Islet of Langerhans (tissue), 1 donor: Measurements from ENCODE around the gene RASGRF1.
"Not testable (repeated sequence)": the region's sequence is repeated elsewhere in the genome, so short reads cannot be mapped to it uniquely, and the experiment has no call there.

ENCODE experiments used
- FAIRE-seq: peaks from one replicate; lab custom pipeline; 2011; peaks lifted over from hg19 to GRCh38; lab: Jason Lieb, UNC

Gene RASGRF1

DNA sequence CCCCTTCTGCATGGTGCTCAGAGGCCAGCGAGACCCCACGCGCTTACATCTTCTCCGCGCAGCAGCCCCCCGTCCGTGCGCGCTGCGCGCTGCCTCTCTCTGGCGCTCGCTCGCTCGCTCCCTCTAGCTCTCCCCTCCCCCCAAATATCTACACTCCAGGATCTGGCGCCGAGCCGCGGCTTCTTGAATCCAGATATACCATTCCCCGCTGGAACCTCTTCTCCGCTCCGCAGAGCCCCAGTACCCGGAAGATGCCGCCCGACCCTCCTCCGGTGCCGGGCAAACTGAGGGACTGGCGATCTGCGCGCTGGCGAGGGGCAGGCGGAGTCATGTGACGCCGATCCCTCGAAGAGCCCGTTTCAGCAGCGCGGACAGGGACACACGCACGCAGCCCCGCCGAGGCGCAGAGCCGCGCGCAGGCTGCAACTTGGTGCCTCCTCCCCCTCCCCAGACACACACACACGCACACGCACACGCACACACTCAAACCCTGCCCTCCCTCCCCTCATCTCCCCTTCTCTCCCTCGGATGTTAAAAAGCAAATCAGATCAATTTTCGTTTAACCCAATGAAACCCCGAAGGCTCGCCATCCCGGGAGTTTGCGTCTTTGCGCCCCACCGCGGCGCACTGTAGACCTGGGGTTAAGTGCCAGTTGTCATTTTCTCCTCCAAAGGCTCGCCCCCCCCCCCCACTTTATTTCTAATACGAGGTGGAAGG, at the start of gene RASGRF1:
TSS of gene RASGRF1 (minus strand) at position 294 of the 717 bp plus-strand sequence. CDS start at position 12, 282 bp downstream.
- no peak for FAIRE-seq

DNA sequence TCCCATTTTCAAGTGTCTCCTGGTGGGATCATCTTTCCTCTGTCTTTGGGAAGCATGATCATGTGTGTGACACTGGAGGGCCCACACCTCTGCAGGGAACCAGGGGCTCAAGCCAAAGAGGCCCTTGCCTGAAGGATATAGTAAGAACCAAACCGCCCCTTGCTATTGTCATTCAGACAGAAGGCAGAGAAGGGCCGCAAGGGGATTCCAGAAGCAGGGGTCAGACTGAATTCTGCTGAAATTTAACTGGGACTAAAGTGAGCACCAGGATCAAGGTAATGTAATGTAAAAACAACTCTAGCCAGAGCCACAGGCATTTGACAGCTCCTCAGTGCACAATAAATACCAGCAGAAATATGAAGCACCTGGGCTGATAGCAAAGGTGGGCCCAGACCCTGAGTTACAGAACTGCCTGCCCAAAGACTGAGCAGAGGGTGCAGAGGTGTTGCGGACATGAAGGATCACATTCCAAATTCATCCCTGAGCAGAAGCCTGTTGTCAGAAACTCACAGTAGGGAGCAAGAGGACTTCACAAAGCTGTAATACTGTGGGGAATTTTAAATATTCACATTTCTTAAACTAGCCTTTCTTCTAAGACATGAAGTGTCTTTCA, 46.0 kb upstream of the RASGRF1 start:
- FAIRE-seq: no peak

DNA sequence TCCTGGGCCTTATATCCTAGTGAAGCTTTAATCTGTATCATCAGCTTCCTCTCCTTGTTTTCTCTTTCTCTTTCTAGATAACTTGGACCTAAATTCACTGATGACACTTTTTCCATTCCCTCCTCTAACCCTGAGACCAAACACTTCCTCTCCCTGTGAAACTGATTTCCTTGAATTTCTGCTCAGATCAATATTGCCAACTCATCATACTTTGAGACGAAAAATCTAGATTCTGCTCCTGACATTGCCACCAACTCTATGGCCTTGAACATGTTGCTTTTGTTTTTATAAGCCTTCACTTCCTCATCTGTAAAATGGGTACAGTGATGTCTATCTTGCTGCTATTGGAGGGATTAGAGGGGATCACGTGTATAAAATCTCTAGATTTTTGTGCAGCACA, 42.7 kb upstream of the RASGRF1 start:
- FAIRE-seq: no peak

DNA sequence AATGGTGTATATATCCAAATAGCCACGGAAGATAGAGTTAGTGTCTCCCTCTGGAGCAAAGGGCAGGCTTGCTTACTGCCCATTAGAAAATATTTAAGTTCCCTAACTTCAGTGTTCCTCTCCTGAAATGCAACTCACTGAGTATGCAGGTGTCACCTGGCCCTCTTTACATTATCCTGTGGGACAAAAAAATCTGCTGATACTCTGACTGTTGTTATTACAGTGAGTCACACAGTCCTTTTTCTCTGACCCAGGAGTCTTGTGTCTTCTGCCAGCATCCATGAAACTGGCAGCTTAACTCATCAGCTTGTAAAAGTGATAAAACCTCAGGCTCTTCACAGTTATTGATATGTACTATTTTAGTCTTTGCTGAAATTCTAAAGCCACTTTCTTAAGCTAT, 42.2 kb upstream of the RASGRF1 start:
- no peak for FAIRE-seq

GRCh38 chr15:79132361-79132760, 41.8 kb upstream of the RASGRF1 start:
- no peak for FAIRE-seq

- no peak for FAIRE-seq
These were observed 40.1 kb upstream of the RASGRF1 start for GRCh38 chr15:79130535-79131130.

GRCh38 chr15:79129235-79129634, 38.7 kb upstream of the RASGRF1 start:
- FAIRE-seq: no peak

DNA sequence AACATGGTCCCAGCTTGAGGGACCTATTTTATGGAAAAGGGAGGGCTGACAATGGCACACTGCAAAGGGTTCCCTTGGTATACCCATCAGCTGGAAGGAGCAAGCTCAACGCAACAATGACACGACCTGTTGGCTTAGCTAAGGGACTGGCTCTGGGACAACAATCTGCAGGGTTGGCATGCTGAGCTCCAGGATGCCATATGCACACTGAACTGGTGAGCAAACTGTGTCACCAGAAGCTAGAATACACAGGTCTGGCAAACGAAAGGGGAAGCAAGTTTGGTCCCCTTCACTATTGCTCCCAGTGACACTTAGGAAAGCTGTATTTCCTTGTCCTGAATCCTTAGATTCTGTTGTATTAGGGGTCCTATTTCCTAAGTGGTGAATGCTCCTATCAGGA, 38.0 kb upstream of the RASGRF1 start:
- FAIRE-seq: no peak

- FAIRE-seq: no peak
These were observed 33.8 kb upstream of the RASGRF1 start for GRCh38 chr15:79124388-79124787.

- FAIRE-seq: no peak
These were observed 32.4 kb upstream of the RASGRF1 start for GRCh38 chr15:79122991-79123390.

DNA sequence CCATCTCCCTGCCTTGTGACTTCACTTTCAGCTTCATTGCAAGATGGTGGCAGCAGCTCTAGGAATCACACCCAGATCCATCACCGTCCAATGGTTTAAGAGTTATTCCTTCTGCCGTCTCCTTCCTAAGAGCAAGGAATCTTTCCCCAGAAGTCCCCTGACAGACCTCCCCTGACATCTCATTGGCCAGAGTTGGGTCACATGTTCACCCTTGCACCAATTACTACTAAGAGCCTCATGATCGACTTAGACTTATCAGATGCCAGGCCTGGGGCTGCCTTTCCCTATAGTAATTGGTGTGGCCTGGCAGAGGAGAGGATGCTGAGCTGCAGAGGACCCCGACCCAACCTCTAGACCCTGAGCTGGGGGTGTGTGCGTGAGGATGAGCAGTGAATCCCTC, 31.8 kb upstream of the RASGRF1 start:
- no peak for FAIRE-seq

- FAIRE-seq: no peak
These were observed 31.0 kb upstream of the RASGRF1 start for GRCh38 chr15:79121571-79121970.

- FAIRE-seq: no peak
These were observed 27.0 kb upstream of the RASGRF1 start for GRCh38 chr15:79117442-79118204.

DNA sequence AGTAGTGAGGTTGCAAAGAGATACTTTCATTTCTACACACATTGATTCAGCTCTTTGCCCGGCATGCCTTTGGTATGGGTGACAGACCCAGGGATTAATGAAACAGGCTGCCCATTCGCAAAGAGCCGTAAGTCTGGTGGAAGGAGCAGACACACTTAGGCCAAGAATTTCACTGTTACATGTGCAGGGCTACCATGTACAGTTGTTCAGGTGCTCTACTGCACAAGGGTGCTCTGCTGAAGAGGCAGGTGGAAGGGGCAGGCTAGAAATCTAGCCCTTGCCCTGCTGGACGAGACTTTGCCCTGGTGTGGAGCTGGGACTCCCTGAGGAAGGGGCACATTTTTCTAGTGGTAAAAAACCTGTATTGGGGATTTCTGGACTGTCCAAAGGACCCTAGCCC, 26.2 kb upstream of the RASGRF1 start:
- no peak for FAIRE-seq

GRCh38 chr15:79115986-79116665, 25.5 kb upstream of the RASGRF1 start:
- no peak for FAIRE-seq

- FAIRE-seq: no peak
These were observed 23.3 kb upstream of the RASGRF1 start for GRCh38 chr15:79113831-79114230.

DNA sequence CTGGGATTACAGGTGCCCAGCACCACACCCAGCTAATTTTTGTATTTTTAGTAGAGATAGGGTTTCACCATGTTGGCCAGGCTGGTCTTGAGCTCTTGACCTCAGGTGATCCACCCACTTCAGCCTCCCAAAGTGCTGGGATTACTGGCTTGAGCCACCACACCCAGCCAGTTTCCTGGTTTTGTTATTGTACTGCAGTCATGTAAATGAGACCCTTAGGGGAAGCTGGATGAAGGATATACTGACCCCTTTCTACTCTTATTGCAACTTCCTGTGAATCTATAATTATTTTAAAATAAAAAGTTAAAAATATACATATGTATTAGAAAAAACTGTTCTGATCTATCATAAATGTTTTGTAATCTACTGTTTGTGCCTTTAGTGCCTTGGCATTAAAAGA, 20.8 kb upstream of the RASGRF1 start:
- FAIRE-seq: not testable (repeated sequence)

GRCh38 chr15:79105141-79105540, 14.6 kb upstream of the RASGRF1 start:
- FAIRE-seq: no peak

GRCh38 chr15:79102595-79102994, 12.0 kb upstream of the RASGRF1 start:
- no peak for FAIRE-seq

GRCh38 chr15:79101866-79102581, 11.4 kb upstream of the RASGRF1 start:
- FAIRE-seq: no peak

DNA sequence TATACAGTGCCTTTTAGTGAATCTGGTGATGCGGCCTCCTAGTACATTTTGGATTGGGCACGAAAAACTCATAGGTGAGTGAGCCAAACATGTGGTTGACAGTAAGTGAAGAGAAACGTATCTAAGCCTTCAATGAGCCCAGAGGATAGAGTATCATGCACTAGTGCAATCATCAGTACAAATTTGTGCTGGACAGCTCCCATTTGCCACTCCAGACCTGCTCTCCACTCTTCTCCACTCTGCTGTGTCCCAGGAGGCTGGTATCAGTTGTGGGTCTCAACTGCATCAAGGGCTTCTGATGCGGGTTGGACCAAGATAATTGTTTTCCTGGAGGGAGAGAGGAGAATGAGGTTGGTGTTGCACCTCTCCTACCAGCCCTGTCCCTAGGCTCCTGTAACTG, 9.1 kb upstream of the RASGRF1 start:
- no peak for FAIRE-seq

GRCh38 chr15:79094611-79095021, 4.0 kb upstream of the RASGRF1 start:
- no peak for FAIRE-seq
